Activated CD8-positive, alpha-beta T cell treated with anti-CD3 and anti-CD28 coated beads, Interleukin-2, amount 10 ng/mL, durations not matched to agents 7 days and 5 days (primary cell): ENCODE data around the gene CSTF1. TPM values are rescaled to one million over a fixed set of nuclear protein-coding genes. Genes with fewer than 3 reads are reported as not detected.
"Not testable (repeated sequence)": the region's sequence is repeated elsewhere in the genome, so short reads cannot be mapped to it uniquely, and the experiment has no call there.

Experiments used
- ATAC-seq: fragments of 150-1000 bp; cut with Tn5 transposase; one replicate; pipeline ENCODE4 v1.10.0; 2021; ENCODE audit warnings: moderate library complexity
- CTCF ChIA-PET: fragments of 350-600 bp; sonication (Branson Sonifier 250); formaldehyde crosslinking; loops from one replicate; lab custom pipeline; 2021; ENCODE audit warnings: antibody characterized with exemption; lab: Charles Lee
- POLR2A ChIA-PET: fragments of 350-600 bp; sonication (Branson Sonifier 250); formaldehyde crosslinking; loops from one replicate; lab custom pipeline; 2021; ENCODE audit warnings: antibody characterized with exemption; lab: Charles Lee
- DNase-seq: peaks from one replicate; pipeline ENCODE4 v3.0.0-alpha.2; 2020
- H3K27ac Mint-ChIP-seq: one replicate; pipeline ENCODE4 v1.8.0; 2021; ENCODE audit warnings: mild to moderate bottlenecking, mixed read lengths
- H3K27me3 Mint-ChIP-seq: one replicate; pipeline ENCODE4 v1.8.0; 2021; ENCODE audit warnings: low read depth, mixed read lengths
- H3K36me3 Mint-ChIP-seq: one replicate; pipeline ENCODE4 v1.8.0; 2021; ENCODE audit warnings: low read depth, mixed read lengths
- H3K4me1 Mint-ChIP-seq: one replicate; pipeline ENCODE4 v1.8.0; 2021; ENCODE audit warnings: low read depth, mixed read lengths
- H3K4me3 Mint-ChIP-seq: one replicate; pipeline ENCODE4 v1.8.0; 2021; ENCODE audit warnings: mild to moderate bottlenecking, mixed read lengths
- H3K9me3 Mint-ChIP-seq: one replicate; pipeline ENCODE4 v1.8.0; 2022; ENCODE audit warnings: mixed read lengths; ENCODE audit not compliant: insufficient read depth
- total RNA-seq, 2 experiments: library from RNA; stranded (reverse); gene quantifications; one replicate each; pipeline ENCODE4 v1.2.3, GENCODE V29; 2021

The CSTF1 gene
- total RNA-seq, 2 experiments from 2014 or later, result 60.5 to 66.3 TPM

- no peak overlapping the region for H3K27ac Mint-ChIP-seq
- peaks cover 78% of the 10 kb centered on the region for H3K36me3 Mint-ChIP-seq
- no peaks in the 10 kb centered on the region for H3K27me3 Mint-ChIP-seq
- no peak for ATAC-seq
- CTCF ChIA-PET, result interaction anchor here (1.2 to 8.9 kb wide), 3 partner anchors 9 to 96 kb away, joined by 3 to 59 read pairs (median 3); no protein-coding TSS in a partner anchor
- no peak for DNase-seq
- POLR2A ChIA-PET, result interaction anchor here (0.9 to 1.2 kb wide), 2 partner anchors 17 to 59 kb away, joined by 3 to 6 read pairs; partner anchors contain the start of genes AURKA, CSTF1 and RTF2
- H3K9me3 Mint-ChIP-seq, result no peaks in the 10 kb centered on the region
- no peak overlapping the region for H3K4me3 Mint-ChIP-seq
- peaks cover 48% of the 10 kb centered on the region for H3K4me1 Mint-ChIP-seq
These were observed 17.1 kb downstream of the CSTF1 start for GRCh38 chr20:56409521-56409920.

- peaks cover 52% of the 10 kb centered on the region for H3K4me1 Mint-ChIP-seq
- ChIA-PET POLR2A (interaction anchor here (0.9 kb wide), 1 partner anchor 59 kb away, joined by 3 read pairs; the partner anchor contains the start of gene RTF2), CTCF (interaction anchor here (1.2 to 8.9 kb wide), 3 partner anchors 8 to 95 kb away, joined by 3 to 59 read pairs (median 3); no protein-coding TSS in a partner anchor)
- no peaks in the 10 kb centered on the region for H3K27me3 Mint-ChIP-seq
- H3K27ac Mint-ChIP-seq, result no peak overlapping the region
- ATAC-seq (no peak), DNase-seq (no peak)
- H3K4me3 Mint-ChIP-seq, result no peak overlapping the region
- no peaks in the 10 kb centered on the region for H3K9me3 Mint-ChIP-seq
- H3K36me3 Mint-ChIP-seq, result peaks cover 77% of the 10 kb centered on the region
These were observed 17.5 kb downstream of the CSTF1 start for GRCh38 chr20:56409956-56410355.

GRCh38 chr20:56411287-56411686, 18.8 kb downstream of the CSTF1 start:
- ChIA-PET CTCF (interaction anchor here (0.9 to 8.9 kb wide), 10 partner anchors 9 to 105 kb away, joined by 3 to 59 read pairs (median 11); partner anchors contain the start of genes AURKA, CSTF1 and RTF2), POLR2A (interaction anchor here (0.6 to 4.0 kb wide), 11 partner anchors 8 to 58 kb away, joined by 3 to 36 read pairs (median 7); partner anchors contain the start of genes AURKA, CSTF1 and RTF2)
- H3K4me1 Mint-ChIP-seq, result peaks cover 50% of the 10 kb centered on the region

GRCh38 chr20:56411759-56412472, 19.5 kb downstream of the CSTF1 start, which contains the start of gene CASS4:
CASS4 (plus strand) TSS chr20:56412260; CDS start chr20:56412459, 199 bp downstream.
- DNase-seq (peak; percentile 58), ATAC-seq (peak; percentile 83)
- Mint-ChIP-seq H3K27ac (peak within 1 kb of the TSS; percentile 97), H3K27me3 (no peaks in the 10 kb centered on the region), H3K4me3 (peak within 1 kb of the TSS; percentile 93), H3K36me3 (peaks cover 69% of the 10 kb centered on the region), H3K9me3 (no peaks in the 10 kb centered on the region), H3K4me1 (peaks cover 56% of the 10 kb centered on the region)
- POLR2A ChIA-PET, result interaction anchor here (0.6 to 4.0 kb wide), 15 partner anchors 8 to 57 kb away, joined by 3 to 36 read pairs (median 4); partner anchors contain the start of genes AURKA, CSTF1 and RTF2
- CTCF ChIA-PET, result interaction anchor here (0.9 to 8.9 kb wide), 12 partner anchors 9 to 104 kb away, joined by 3 to 59 read pairs (median 10); partner anchors contain the start of genes AURKA, CSTF1 and RTF2

More at GRCh38 chr20:56411287-56411686, 18.8 kb downstream of the CSTF1 start:
- not testable (repeated sequence) for H3K9me3 Mint-ChIP-seq, DNase-seq, H3K27me3 Mint-ChIP-seq, ATAC-seq
- Mint-ChIP-seq H3K36me3 (peaks cover 71% of the 10 kb centered on the region), H3K4me3 (peak overlapping the region; percentile 93), H3K27ac (peak overlapping the region; percentile 97)

- peak overlapping the region; percentile 97 for H3K27ac Mint-ChIP-seq
- ChIA-PET CTCF (interaction anchor here (0.9 to 8.9 kb wide), 12 partner anchors 10 to 104 kb away, joined by 3 to 59 read pairs (median 10); partner anchors contain the start of genes AURKA, CSTF1 and RTF2), POLR2A (interaction anchor here (0.8 to 4.0 kb wide), 12 partner anchors 9 to 57 kb away, joined by 3 to 36 read pairs (median 5); partner anchors contain the start of genes AURKA, CSTF1 and RTF2)
- H3K4me3 Mint-ChIP-seq, result peak overlapping the region; percentile 93
- H3K36me3 Mint-ChIP-seq, result peaks cover 67% of the 10 kb centered on the region
- H3K4me1 Mint-ChIP-seq, result peaks cover 61% of the 10 kb centered on the region
- ATAC-seq (no peak), DNase-seq (no peak)
- H3K27me3 Mint-ChIP-seq, result no peaks in the 10 kb centered on the region
- H3K9me3 Mint-ChIP-seq, result no peaks in the 10 kb centered on the region
These were observed 20.0 kb downstream of the CSTF1 start for GRCh38 chr20:56412473-56412790.

- Mint-ChIP-seq H3K4me3 (peak overlapping the region; percentile 93), H3K27ac (peak overlapping the region; percentile 97), H3K9me3 (no peaks in the 10 kb centered on the region), H3K36me3 (peaks cover 67% of the 10 kb centered on the region), H3K4me1 (peaks cover 66% of the 10 kb centered on the region), H3K27me3 (no peaks in the 10 kb centered on the region)
- DNase-seq, result no peak
- POLR2A ChIA-PET, result interaction anchor here (0.7 to 4.0 kb wide), 10 partner anchors 9 to 592 kb away, joined by 3 to 36 read pairs (median 3); partner anchors contain the start of genes AURKA, CSTF1 and RTF2
- ATAC-seq, result no peak
- CTCF ChIA-PET, result interaction anchor here (0.6 to 8.9 kb wide), 8 partner anchors 10 to 123 kb away, joined by 3 to 59 read pairs (median 14); partner anchors contain the start of genes AURKA, CSTF1 and RTF2
These were observed 20.5 kb downstream of the CSTF1 start for GRCh38 chr20:56412949-56413348.

GRCh38 chr20:56414842-56415765, 22.7 kb downstream of the CSTF1 start:
- H3K27me3 Mint-ChIP-seq, result no peaks in the 10 kb centered on the region
- H3K4me3 Mint-ChIP-seq, result peak overlapping the region; percentile 93
- peak; percentile 49 for DNase-seq
- H3K4me1 Mint-ChIP-seq, result peaks cover 79% of the 10 kb centered on the region
- ChIA-PET POLR2A (interaction anchor here (1.0 to 4.0 kb wide), 6 partner anchors 10 to 977 kb away, joined by 3 to 36 read pairs (median 4); partner anchors contain the start of genes AURKA and CSTF1), CTCF (interaction anchor here (0.7 to 8.9 kb wide), 7 partner anchors 8 to 54 kb away, joined by 3 to 59 read pairs (median 4); partner anchors contain the start of gene RTF2)
- H3K27ac Mint-ChIP-seq, result peak overlapping the region; percentile 83
- peak; percentile 10 for ATAC-seq
- no peaks in the 10 kb centered on the region for H3K9me3 Mint-ChIP-seq
- peaks cover 66% of the 10 kb centered on the region for H3K36me3 Mint-ChIP-seq

- ChIA-PET CTCF (interaction anchor here (1.3 to 2.0 kb wide), 4 partner anchors 19 to 51 kb away, joined by 3 to 7 read pairs (median 3); partner anchors contain the start of gene RTF2), POLR2A (interaction anchor here (3.0 to 3.3 kb wide), 2 partner anchors 22 to 25 kb away, joined by 10 to 26 read pairs; partner anchors contain the start of genes AURKA and CSTF1)
- no peak for DNase-seq
- H3K27ac Mint-ChIP-seq, result peak overlapping the region; percentile 92
- ATAC-seq, result no peak
- peaks cover 74% of the 10 kb centered on the region for H3K36me3 Mint-ChIP-seq
- no peaks in the 10 kb centered on the region for H3K27me3 Mint-ChIP-seq
- H3K9me3 Mint-ChIP-seq, result no peaks in the 10 kb centered on the region
- peaks cover 85% of the 10 kb centered on the region for H3K4me1 Mint-ChIP-seq
- H3K4me3 Mint-ChIP-seq, result no peak overlapping the region
These were observed 25.0 kb downstream of the CSTF1 start for GRCh38 chr20:56417402-56417801.

GRCh38 chr20:56417911-56418310, 25.5 kb downstream of the CSTF1 start:
- peak overlapping the region; percentile 70 for H3K4me3 Mint-ChIP-seq
- CTCF ChIA-PET, result interaction anchor here (0.9 to 3.9 kb wide), 9 partner anchors 9 to 51 kb away, joined by 3 to 24 read pairs (median 3); partner anchors contain the start of gene RTF2

GRCh38 chr20:56418385-56418861, 26.0 kb downstream of the CSTF1 start:
- ATAC-seq (peak; percentile 66), DNase-seq (peak; percentile 52)
- no peaks in the 10 kb centered on the region for H3K9me3 Mint-ChIP-seq
- peak overlapping the region; percentile 92 for H3K27ac Mint-ChIP-seq
- peaks cover 71% of the 10 kb centered on the region for H3K36me3 Mint-ChIP-seq
- H3K4me3 Mint-ChIP-seq, result peak overlapping the region; percentile 70
- ChIA-PET CTCF (interaction anchor here (0.9 to 3.9 kb wide), 10 partner anchors 9 to 50 kb away, joined by 3 to 24 read pairs (median 3); partner anchors contain the start of gene RTF2), POLR2A (interaction anchor here (1.2 to 3.3 kb wide), 5 partner anchors 21 to 50 kb away, joined by 6 to 26 read pairs (median 6); partner anchors contain the start of genes AURKA, CSTF1 and RTF2)
- no peaks in the 10 kb centered on the region for H3K27me3 Mint-ChIP-seq
- H3K4me1 Mint-ChIP-seq, result peaks cover 85% of the 10 kb centered on the region

More at GRCh38 chr20:56417911-56418310, 25.5 kb downstream of the CSTF1 start:
- H3K27ac Mint-ChIP-seq, result peak overlapping the region; percentile 92
- no peak for ATAC-seq
- DNase-seq, result no peak
- H3K4me1 Mint-ChIP-seq, result peaks cover 85% of the 10 kb centered on the region
- H3K36me3 Mint-ChIP-seq, result peaks cover 73% of the 10 kb centered on the region
- POLR2A ChIA-PET, result interaction anchor here (1.2 to 3.3 kb wide), 5 partner anchors 22 to 51 kb away, joined by 6 to 26 read pairs (median 6); partner anchors contain the start of genes AURKA, CSTF1 and RTF2
- H3K27me3 Mint-ChIP-seq, result no peaks in the 10 kb centered on the region
- no peaks in the 10 kb centered on the region for H3K9me3 Mint-ChIP-seq
